K562 (cell line): ENCODE results near the gene TMC6. TPM values are rescaled to one million over a fixed set of nuclear protein-coding genes. Genes with fewer than 3 reads are reported as not detected.

Source experiments
- ADNP ChIP-seq: fragments of 200-800 bp; sonication (Bioruptor generic); IDR thresholded peaks from 2 replicates; pipeline ENCODE4 v1.6.1; 2016; ENCODE audit warnings: missing genetic modification characterization, missing compliant biosample characterization
- ATF7 ChIP-seq: fragments of 450-650 bp; IDR thresholded peaks from 2 replicates; pipeline ENCODE4 v1.7.1; 2014; ENCODE audit warnings: mild to moderate bottlenecking, moderate library complexity
- CAMTA2 ChIP-seq: fragments of 250-450 bp; sonication (Bioruptor Pico); conservative IDR thresholded peaks from 2 replicates; pipeline ENCODE4 v1.5.1; 2022
- CSDE1 ChIP-seq, 2 experiments: fragments of 450-650 bp; IDR thresholded peaks; 2 replicates each; pipeline ENCODE4 v1.6.1; 2016; ENCODE audit warnings: mild to moderate bottlenecking in 1 of 2
- DPF2 ChIP-seq: fragments of 450-650 bp; IDR thresholded peaks from 2 replicates; pipeline ENCODE4 v1.6.1; 2016
- LCOR ChIP-seq: sonication (generic); formaldehyde crosslinking; IDR thresholded peaks from 2 replicates; pipeline ENCODE4 v1.8.0; 2022; ENCODE audit warnings: mild to moderate bottlenecking, missing genetic modification reagents
- RBM22 ChIP-seq: fragments of 200-400 bp; formaldehyde crosslinking; IDR thresholded peaks from 2 replicates; pipeline ENCODE4 v1.6.1; 2018; ENCODE audit warnings: low read length, low read depth; ENCODE audit not compliant: poor library complexity, severe bottlenecking
- SMARCA4 ChIP-seq: fragments of 450-650 bp; IDR thresholded peaks from 2 replicates; pipeline ENCODE4 v1.6.1; 2016
- TAF7 ChIP-seq: fragments of 450-650 bp; IDR thresholded peaks from 2 replicates; pipeline ENCODE4 v1.6.1; 2016; ENCODE audit warnings: missing genetic modification characterization, missing compliant biosample characterization
- WHSC1 ChIP-seq: IDR thresholded peaks from one replicate; pipeline ENCODE4 v1.6.1; 2012; ENCODE audit warnings: low read length, control low read depth, inconsistent platforms
- ZBTB17 ChIP-seq: fragments of 450-650 bp; formaldehyde crosslinking; IDR thresholded peaks from 2 replicates; pipeline ENCODE4 v1.4.0; 2020; ENCODE audit warnings: mild to moderate bottlenecking
- ZNF354B ChIP-seq: fragments of 250-450 bp; sonication (Bioruptor Pico); IDR thresholded peaks from 2 replicates; pipeline ENCODE4 v1.4.0; 2020
- ZNF76 ChIP-seq: fragments of 250-450 bp; sonication (Bioruptor Pico); IDR thresholded peaks from 2 replicates; pipeline ENCODE4 v1.4.0; 2020; ENCODE audit warnings: mild to moderate bottlenecking, moderate library complexity, borderline replicate concordance
- polyA plus RNA-seq, 8 experiments: library from polyadenylated mRNA; depleted of rRNA in 4 of 8; stranded (reverse) in 5 of 8; unstranded in 3 of 8; fragments of >200 nt; fragmentation: Nextera tagmentation in 2 of 8; fragmentation: Illumina TruSeq in 1 of 8; extraction: Ambion mirVana in 2 of 8; extraction: Trizol in 1 of 8; gene quantifications; 2 replicates each; pipeline versions ENCODE4 v1.2.1 to v1.2.3, GENCODE V29; 2011 to 2014; ENCODE audit warnings: inconsistent platforms in 1 of 8, missing spikeins in 1 of 8
- total RNA-seq, 7 experiments: library from RNA; depleted of rRNA in 6 of 7; stranded (reverse); fragments of >200 nt in 6 of 7; fragmentation: Illumina TruSeq in 2 of 7; extraction: Trizol in 2 of 7; gene quantifications; 2 replicates each; pipeline versions ENCODE4 v1.2.1 to v1.2.3, GENCODE V29; 2011 to 2021; ENCODE audit warnings: low replicate concordance in 1 of 7
- TF ChIP-seq, protein P1 (sequence below): sonication (generic); formaldehyde crosslinking; IDR thresholded peaks from 2 replicates; pipeline ENCODE4 v1.8.0; 2023; ENCODE audit warnings: mild to moderate bottlenecking, missing genetic modification reagents
- TF ChIP-seq, protein P2 (sequence below), 2 experiments: fragments of 450-650 bp in 1 of 2; sonication (generic) in 1 of 2; formaldehyde crosslinking; conservative IDR thresholded peaks; 2 replicates each; pipeline versions ENCODE4 v1.4.0 to v1.8.1; 2020 to 2022; ENCODE audit warnings: mild to moderate bottlenecking in 1 of 2, missing genetic modification reagents in 1 of 2
- TF ChIP-seq, protein P3 (sequence below): sonication (generic); formaldehyde crosslinking; IDR thresholded peaks from 2 replicates; pipeline ENCODE4 v1.8.0; 2022; ENCODE audit warnings: missing genetic modification reagents, mild to moderate bottlenecking, borderline replicate concordance
- TF ChIP-seq, protein P4 (sequence below), 3 experiments: IDR thresholded peaks in 2 of 3; conservative IDR thresholded peaks in 1 of 3; 2 replicates each; pipeline ENCODE4 v1.5.1; 2011 to 2012; ENCODE audit warnings: low read length in 3 of 3, mild to moderate bottlenecking in 3 of 3, control low read depth in 2 of 3, improper control_type of control experiment in 1 of 3, inconsistent platforms in 1 of 3, low read depth in 1 of 3, mixed read lengths in 1 of 3, moderate library complexity in 1 of 3; ENCODE audit not compliant: insufficient read depth in 2 of 3
- TF ChIP-seq, protein P5 (sequence below): fragments of 450-650 bp; IDR thresholded peaks from 2 replicates; pipeline ENCODE4 v1.6.1; 2016
- TF ChIP-seq, protein P6 (sequence below), 2 experiments: IDR thresholded peaks; 2 replicates each; pipeline ENCODE4 v1.6.1; 2011; ENCODE audit warnings: borderline replicate concordance in 1 of 2, control low read depth in 1 of 2, low read depth in 1 of 2, low read length in 1 of 2, mild to moderate bottlenecking in 1 of 2, mixed read lengths in 1 of 2, moderate library complexity in 1 of 2; ENCODE audit not compliant: insufficient read depth in 1 of 2, insufficient read length in 1 of 2, poor library complexity in 1 of 2, severe bottlenecking in 1 of 2; ENCODE audit errors: extremely low read depth in 1 of 2

TMC6 gene
- total and polyA plus RNA-seq, 9 of the 15 experiments (the other 6 are each of a cell fraction or from before 2014, with no cell fraction given): 4.1 to 351 (median 66.9) TPM

DNA sequence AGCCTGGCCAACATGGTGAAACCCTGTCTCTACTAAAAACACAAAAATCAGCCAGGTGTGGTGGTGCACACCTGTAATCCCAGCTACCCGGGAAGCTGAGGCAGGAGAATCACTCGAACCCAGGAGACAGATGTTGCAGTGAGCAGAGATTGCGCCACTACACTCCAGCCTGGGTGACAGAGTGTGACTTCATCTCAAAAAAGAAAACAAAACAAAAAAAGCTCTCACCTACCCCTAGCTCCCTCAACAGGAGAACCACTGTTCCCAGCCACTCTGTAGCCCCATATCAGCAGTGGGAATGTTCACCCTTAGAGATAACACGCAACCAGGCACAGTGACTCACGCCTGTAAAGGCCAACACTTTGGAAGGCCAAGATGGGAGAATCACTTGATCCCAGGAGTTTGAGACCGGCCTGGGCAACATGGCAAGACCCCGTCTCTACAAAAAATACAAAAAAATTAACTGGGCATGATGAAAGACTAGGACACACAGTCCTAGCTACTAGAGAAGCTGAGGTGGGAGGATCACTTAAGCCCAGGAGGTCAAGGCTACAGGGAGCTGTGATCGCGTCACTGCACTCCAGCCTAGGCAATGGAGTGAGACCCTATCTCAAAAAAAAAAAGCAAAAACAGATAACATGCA lies 7.4 kb upstream of the TMC6 start (continued):
- TF ChIP-seq, protein P1, sequence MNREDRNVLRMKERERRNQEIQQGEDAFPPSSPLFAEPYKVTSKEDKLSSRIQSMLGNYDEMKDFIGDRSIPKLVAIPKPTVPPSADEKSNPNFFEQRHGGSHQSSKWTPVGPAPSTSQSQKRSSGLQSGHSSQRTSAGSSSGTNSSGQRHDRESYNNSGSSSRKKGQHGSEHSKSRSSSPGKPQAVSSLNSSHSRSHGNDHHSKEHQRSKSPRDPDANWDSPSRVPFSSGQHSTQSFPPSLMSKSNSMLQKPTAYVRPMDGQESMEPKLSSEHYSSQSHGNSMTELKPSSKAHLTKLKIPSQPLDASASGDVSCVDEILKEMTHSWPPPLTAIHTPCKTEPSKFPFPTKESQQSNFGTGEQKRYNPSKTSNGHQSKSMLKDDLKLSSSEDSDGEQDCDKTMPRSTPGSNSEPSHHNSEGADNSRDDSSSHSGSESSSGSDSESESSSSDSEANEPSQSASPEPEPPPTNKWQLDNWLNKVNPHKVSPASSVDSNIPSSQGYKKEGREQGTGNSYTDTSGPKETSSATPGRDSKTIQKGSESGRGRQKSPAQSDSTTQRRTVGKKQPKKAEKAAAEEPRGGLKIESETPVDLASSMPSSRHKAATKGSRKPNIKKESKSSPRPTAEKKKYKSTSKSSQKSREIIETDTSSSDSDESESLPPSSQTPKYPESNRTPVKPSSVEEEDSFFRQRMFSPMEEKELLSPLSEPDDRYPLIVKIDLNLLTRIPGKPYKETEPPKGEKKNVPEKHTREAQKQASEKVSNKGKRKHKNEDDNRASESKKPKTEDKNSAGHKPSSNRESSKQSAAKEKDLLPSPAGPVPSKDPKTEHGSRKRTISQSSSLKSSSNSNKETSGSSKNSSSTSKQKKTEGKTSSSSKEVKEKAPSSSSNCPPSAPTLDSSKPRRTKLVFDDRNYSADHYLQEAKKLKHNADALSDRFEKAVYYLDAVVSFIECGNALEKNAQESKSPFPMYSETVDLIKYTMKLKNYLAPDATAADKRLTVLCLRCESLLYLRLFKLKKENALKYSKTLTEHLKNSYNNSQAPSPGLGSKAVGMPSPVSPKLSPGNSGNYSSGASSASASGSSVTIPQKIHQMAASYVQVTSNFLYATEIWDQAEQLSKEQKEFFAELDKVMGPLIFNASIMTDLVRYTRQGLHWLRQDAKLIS (CRISPR knock-in tag): no peak
- TF ChIP-seq DPF2 (peak; percentile 92), ZNF76 (no peak), TAF7 (tag) (no peak), ATF7 (peak; percentile 79), LCOR (CRISPR knock-in tag) (no peak), ZBTB17 (CRISPR knock-in tag) (no peak), CSDE1 (IDR thresholded peaks at IDR 0.05) (no peak), SMARCA4 (peak; percentile 89), ADNP (tag) (peak; percentile 70), RBM22 (no peak), ZNF354B (CRISPR knock-in tag) (no peak), WHSC1 (no peak), CAMTA2 (CRISPR knock-in tag) (no peak)
- TF ChIP-seq, protein P2, sequence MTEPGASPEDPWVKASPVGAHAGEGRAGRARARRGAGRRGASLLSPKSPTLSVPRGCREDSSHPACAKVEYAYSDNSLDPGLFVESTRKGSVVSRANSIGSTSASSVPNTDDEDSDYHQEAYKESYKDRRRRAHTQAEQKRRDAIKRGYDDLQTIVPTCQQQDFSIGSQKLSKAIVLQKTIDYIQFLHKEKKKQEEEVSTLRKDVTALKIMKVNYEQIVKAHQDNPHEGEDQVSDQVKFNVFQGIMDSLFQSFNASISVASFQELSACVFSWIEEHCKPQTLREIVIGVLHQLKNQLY (CRISPR knock-in tag; conservative IDR thresholded peaks at IDR 0.05): no peak
- TF ChIP-seq, protein P3, sequence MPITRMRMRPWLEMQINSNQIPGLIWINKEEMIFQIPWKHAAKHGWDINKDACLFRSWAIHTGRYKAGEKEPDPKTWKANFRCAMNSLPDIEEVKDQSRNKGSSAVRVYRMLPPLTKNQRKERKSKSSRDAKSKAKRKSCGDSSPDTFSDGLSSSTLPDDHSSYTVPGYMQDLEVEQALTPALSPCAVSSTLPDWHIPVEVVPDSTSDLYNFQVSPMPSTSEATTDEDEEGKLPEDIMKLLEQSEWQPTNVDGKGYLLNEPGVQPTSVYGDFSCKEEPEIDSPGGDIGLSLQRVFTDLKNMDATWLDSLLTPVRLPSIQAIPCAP: no peak
- TF ChIP-seq, protein P4, sequence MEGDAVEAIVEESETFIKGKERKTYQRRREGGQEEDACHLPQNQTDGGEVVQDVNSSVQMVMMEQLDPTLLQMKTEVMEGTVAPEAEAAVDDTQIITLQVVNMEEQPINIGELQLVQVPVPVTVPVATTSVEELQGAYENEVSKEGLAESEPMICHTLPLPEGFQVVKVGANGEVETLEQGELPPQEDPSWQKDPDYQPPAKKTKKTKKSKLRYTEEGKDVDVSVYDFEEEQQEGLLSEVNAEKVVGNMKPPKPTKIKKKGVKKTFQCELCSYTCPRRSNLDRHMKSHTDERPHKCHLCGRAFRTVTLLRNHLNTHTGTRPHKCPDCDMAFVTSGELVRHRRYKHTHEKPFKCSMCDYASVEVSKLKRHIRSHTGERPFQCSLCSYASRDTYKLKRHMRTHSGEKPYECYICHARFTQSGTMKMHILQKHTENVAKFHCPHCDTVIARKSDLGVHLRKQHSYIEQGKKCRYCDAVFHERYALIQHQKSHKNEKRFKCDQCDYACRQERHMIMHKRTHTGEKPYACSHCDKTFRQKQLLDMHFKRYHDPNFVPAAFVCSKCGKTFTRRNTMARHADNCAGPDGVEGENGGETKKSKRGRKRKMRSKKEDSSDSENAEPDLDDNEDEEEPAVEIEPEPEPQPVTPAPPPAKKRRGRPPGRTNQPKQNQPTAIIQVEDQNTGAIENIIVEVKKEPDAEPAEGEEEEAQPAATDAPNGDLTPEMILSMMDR (IDR thresholded peaks at IDR 0.05 in 2 of 3, conservative IDR thresholded peaks at IDR 0.05 in 1 of 3; ENCODE audit: insufficient read depth in 2 of 3, low read depth in 1 of 3, low read length in 3 of 3): 0 out of 6 replicates have a peak, but pooled peaks of 1 of the 3 experiments have one; percentile 7
- TF ChIP-seq, protein P5, sequence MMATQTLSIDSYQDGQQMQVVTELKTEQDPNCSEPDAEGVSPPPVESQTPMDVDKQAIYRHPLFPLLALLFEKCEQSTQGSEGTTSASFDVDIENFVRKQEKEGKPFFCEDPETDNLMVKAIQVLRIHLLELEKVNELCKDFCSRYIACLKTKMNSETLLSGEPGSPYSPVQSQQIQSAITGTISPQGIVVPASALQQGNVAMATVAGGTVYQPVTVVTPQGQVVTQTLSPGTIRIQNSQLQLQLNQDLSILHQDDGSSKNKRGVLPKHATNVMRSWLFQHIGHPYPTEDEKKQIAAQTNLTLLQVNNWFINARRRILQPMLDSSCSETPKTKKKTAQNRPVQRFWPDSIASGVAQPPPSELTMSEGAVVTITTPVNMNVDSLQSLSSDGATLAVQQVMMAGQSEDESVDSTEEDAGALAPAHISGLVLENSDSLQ: peak; percentile 4; the same call in 1 of the 2 replicates
- TF ChIP-seq, protein P6, sequence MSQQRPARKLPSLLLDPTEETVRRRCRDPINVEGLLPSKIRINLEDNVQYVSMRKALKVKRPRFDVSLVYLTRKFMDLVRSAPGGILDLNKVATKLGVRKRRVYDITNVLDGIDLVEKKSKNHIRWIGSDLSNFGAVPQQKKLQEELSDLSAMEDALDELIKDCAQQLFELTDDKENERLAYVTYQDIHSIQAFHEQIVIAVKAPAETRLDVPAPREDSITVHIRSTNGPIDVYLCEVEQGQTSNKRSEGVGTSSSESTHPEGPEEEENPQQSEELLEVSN (IDR thresholded peaks at IDR 0.05; ENCODE audit: borderline replicate concordance in 1 of 2, extremely low read depth in 1 of 2, insufficient read depth in 1 of 2, insufficient read length in 1 of 2, low read depth in 1 of 2, low read length in 1 of 2, poor library complexity in 1 of 2, severe bottlenecking in 1 of 2): no peak
